GM13976 (cell line): ENCODE data around the gene THRAP3.

Experiments used
- DNase-seq: peaks from one replicate; pipeline ENCODE4 v3.0.0; 2012; ENCODE audit warnings: low spot score
- CTCF ChIP-seq: IDR thresholded peaks from 2 replicates; pipeline ENCODE4 v1.5.1; 2012; ENCODE audit warnings: borderline replicate concordance, mild to moderate bottlenecking; ENCODE audit not compliant: insufficient read depth; ENCODE audit errors: extremely low read depth, missing control alignments, control extremely low read depth
- in situ Hi-C: fragments of 300-500 bp; cut with MboI; formaldehyde crosslinking; loops from one replicate; pipeline ENCODE4 v1.12.0; 2022; ENCODE audit warnings: low sequenced_read_pairs, mixed read lengths, inconsistent platforms; ENCODE audit not compliant: unreplicated experiment

The THRAP3 gene

DNA sequence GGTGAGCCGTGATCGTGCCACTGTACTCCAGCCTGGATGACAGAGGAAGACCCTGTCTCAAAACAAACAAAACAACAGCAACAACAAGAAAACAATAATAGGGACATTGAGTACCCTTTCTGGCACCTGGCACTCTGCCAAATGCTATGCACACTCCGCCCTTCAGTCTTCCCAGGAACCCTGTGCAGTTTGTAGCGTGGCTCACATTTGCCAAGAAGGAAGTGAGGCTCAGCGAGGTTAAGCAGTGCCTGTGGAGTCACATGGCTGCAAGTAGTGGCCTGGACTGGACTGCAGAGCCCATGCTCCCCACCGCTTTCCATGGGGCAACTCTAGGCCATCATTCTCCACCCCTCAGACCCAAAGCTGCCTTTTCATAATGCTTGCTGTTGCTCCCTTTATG, 104.5 kb downstream of the THRAP3 start:
- no peak for TF ChIP-seq CTCF
- DNase-seq: no peak
- in situ Hi-C loops: no loop called here

GRCh38 chr1:36329817-36330216, 105.6 kb downstream of the THRAP3 start:
- no peak for DNase-seq
- TF ChIP-seq CTCF: no peak
- in situ Hi-C loops: no loop called here

DNA sequence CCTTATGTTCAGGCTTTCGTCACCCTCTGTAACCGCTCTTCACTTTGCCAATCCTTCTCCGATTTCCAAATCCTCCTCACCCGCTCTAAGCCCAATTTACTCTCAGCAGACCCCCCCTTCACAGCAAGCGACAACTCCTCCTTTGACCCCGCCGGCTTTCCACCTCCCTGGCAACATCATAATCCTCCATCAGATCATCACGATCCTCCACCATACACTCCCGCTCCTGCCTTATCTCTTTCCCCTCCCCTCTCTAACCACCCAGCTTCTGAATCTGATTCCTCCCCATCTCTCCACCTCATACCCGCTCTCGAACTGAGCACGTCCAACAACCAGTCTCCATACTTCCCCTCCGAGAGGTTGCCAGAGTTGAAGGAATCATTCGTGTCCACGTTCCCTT, 106.7 kb downstream of the THRAP3 start:
- no peak for DNase-seq
- in situ Hi-C loops: no loop called here
- TF ChIP-seq CTCF: no peak

DNA sequence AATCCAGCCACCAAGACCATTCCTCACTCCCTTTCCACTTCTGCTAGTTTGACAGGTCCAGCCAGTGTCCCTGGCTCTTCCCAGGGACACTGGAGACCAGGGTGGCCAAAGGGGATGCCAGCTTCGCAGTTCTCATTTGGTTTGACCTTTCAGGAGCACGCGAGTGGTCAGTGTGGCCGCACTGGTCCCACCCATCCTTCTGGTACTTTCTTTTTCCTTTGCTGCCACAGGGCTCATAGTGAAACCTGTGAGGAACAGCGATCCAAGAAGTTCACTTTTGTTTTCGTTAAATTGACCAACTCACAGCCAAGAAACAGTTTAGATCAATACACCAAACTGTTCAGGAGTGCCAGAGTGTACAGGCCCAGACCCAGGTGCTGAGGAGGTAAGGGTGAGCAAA, 113.6 kb downstream of the THRAP3 start:
- no peak for DNase-seq
- in situ Hi-C loops: no loop called here
- TF ChIP-seq CTCF: no peak

DNA sequence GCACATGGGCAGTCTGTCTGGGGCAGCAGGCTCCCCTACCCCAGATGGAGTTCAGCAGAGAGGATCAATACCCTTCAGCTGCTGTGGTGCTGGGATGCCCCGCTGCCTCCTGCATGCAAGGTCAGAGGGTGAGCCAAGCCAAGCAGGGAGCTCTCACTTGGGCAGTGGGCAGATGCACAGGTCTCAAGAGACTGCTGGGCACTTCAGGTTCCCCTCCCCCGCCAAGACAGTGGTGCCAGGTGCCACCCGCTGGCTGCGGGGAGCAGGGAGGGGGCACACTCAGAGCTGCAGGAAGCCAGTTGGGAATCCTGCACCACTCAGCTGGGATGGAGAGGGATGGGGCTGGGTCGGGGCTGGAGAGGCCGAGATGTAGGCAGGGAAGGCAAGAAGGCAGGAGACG, 115.0 kb downstream of the THRAP3 start:
- in situ Hi-C loops: no loop called here
- no peak for DNase-seq
- no peak for TF ChIP-seq CTCF

DNA sequence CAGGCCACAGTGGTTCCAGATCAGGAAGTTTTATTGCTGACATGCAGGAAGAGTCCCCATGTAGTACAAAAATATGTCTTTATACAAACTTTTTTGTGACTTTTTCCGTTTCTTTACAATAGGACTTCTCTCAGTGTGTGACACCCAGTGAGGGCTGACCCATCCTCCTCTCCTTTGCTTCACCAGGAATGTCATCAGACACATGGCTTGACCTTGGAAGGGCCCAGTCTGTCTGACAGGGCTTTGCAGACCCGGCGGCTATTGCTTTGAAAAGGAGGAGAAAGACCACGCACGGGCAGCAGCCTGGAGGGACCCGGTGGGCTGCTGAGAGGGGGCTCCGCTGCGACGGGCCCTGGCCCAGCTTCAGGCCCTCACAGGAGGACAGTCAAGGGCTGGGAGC, 115.4 kb downstream of the THRAP3 start:
- no peak for TF ChIP-seq CTCF
- DNase-seq: no peak
- in situ Hi-C loops: no loop called here
